IMR-90 (cell line): Measurements from ENCODE around the gene CHN2. TPM values are rescaled to one million over a fixed set of nuclear protein-coding genes. Genes with fewer than 3 reads are reported as not detected.

Source experiments
- ATAC-seq: fragments of 200-7000 bp; cut with Tn5 transposase; 2 replicates; pipeline ENCODE4 v1.9.1; 2020; ENCODE audit warnings: low read depth, mild to moderate bottlenecking, moderate library complexity
- BruUV-seq: library from RNA; stranded (reverse); fragments of 400-500 nt; replicated peaks from 2 replicates; lab custom pipeline; 2021; lab: Mats Ljungman, UMichigan
- CTCF ChIA-PET: fragments of 300-600 bp; formaldehyde crosslinking; extraction: SDS; loops from one replicate; lab custom pipeline; 2021; ENCODE audit warnings: antibody characterized with exemption; lab: Yijun Ruan, JAX
- POLR2A ChIA-PET: fragments of 300-600 bp; sonication (Branson Sonifier 250); formaldehyde crosslinking; loops from one replicate; lab custom pipeline; 2022; ENCODE audit warnings: antibody characterized with exemption; ENCODE audit not compliant: unreplicated experiment; lab: Charles Lee
- DNase-seq: peaks from one replicate; pipeline ENCODE4 v3.0.0; 2013
- H2AFZ ChIP-seq: replicated peaks from 2 replicates; pipeline ENCODE3; 2013; ENCODE audit warnings: low read length, mild to moderate bottlenecking; ENCODE audit not compliant: poor library complexity
- H2AK5ac ChIP-seq: 2 replicates; pipeline ENCODE4 v1.6.1; 2013; ENCODE audit warnings: low read depth, low read length, inconsistent platforms
- H2AK9ac ChIP-seq: replicated peaks from 2 replicates; pipeline ENCODE3; 2013; ENCODE audit warnings: mild to moderate bottlenecking, low read depth, low read length, moderate library complexity; ENCODE audit not compliant: poor library complexity
- H2BK120ac ChIP-seq: 2 replicates; pipeline ENCODE4 v1.6.1; 2013; ENCODE audit warnings: low read depth, low read length, inconsistent platforms
- H2BK15ac ChIP-seq: 3 replicates; pipeline ENCODE4 v1.6.1; 2013; ENCODE audit warnings: low read depth, low read length, inconsistent platforms
- H2BK20ac ChIP-seq: 2 replicates; pipeline ENCODE4 v1.6.1; 2013; ENCODE audit warnings: low read depth, mild to moderate bottlenecking, inconsistent platforms, low read length, moderate library complexity
- H2BK5ac ChIP-seq: 2 replicates; pipeline ENCODE4 v1.6.1; 2013; ENCODE audit warnings: mild to moderate bottlenecking, low read depth, low read length, inconsistent platforms; ENCODE audit not compliant: poor library complexity, severe bottlenecking
- H3K14ac ChIP-seq: replicated peaks from 2 replicates; pipeline ENCODE4 v1.6.1; 2013; ENCODE audit warnings: low read depth, low read length, inconsistent platforms
- H3K18ac ChIP-seq: 2 replicates; pipeline ENCODE4 v1.6.1; 2013; ENCODE audit warnings: low read depth, low read length, control low read depth
- H3K23ac ChIP-seq: 2 replicates; pipeline ENCODE4 v1.6.1; 2013; ENCODE audit warnings: low read depth, low read length, inconsistent platforms
- H3K27ac ChIP-seq: 2 replicates; pipeline ENCODE4 v1.5.1; 2013; ENCODE audit warnings: mild to moderate bottlenecking, control low read depth, low read length; ENCODE audit not compliant: insufficient read depth
- H3K27me3 ChIP-seq: 2 replicates; pipeline ENCODE4 v1.6.1; 2013; ENCODE audit warnings: low read length; ENCODE audit not compliant: control insufficient read depth, insufficient read depth
- H3K36me3 ChIP-seq: 2 replicates; pipeline ENCODE4 v1.6.1; 2013; ENCODE audit warnings: low read length, mixed read lengths; ENCODE audit not compliant: control insufficient read depth, insufficient read depth
- H3K4ac ChIP-seq: 2 replicates; pipeline ENCODE4 v1.6.1; 2013; ENCODE audit warnings: low read depth, low read length, inconsistent platforms
- H3K4me1 ChIP-seq: 2 replicates; pipeline ENCODE4 v1.6.1; 2013; ENCODE audit warnings: low read length, mixed read lengths; ENCODE audit not compliant: control insufficient read depth, insufficient read depth
- H3K4me2 ChIP-seq: 2 replicates; pipeline ENCODE4 v1.6.1; 2013; ENCODE audit warnings: low read depth, mild to moderate bottlenecking, control low read depth, low read length, moderate library complexity
- H3K4me3 ChIP-seq: 2 replicates; pipeline ENCODE4 v1.5.1; 2013; ENCODE audit warnings: low read depth, mild to moderate bottlenecking, control low read depth, low read length, moderate library complexity; ENCODE audit not compliant: insufficient read depth
- H3K56ac ChIP-seq: 2 replicates; pipeline ENCODE4 v1.6.1; 2013; ENCODE audit warnings: low read length, inconsistent platforms; ENCODE audit not compliant: insufficient read depth; ENCODE audit errors: extremely low read depth
- H3K79me1 ChIP-seq, 2 experiments: 2 replicates each; pipeline ENCODE4 v1.6.1; 2013; ENCODE audit warnings: low read length in 2 of 2, inconsistent platforms in 1 of 2, low read depth in 1 of 2
- H3K9ac ChIP-seq: 2 replicates; pipeline ENCODE4 v1.6.1; 2013; ENCODE audit warnings: low read depth, low read length, control low read depth
- H3K9me1 ChIP-seq: 2 replicates; pipeline ENCODE4 v1.6.1; 2013; ENCODE audit warnings: low read length, inconsistent platforms; ENCODE audit not compliant: insufficient read depth
- H3K9me3 ChIP-seq: 2 replicates; pipeline ENCODE4 v1.6.1; 2013; ENCODE audit warnings: low read length; ENCODE audit not compliant: control insufficient read depth, insufficient read depth
- H4K20me1 ChIP-seq: 2 replicates; pipeline ENCODE4 v1.6.1; 2013; ENCODE audit warnings: low read length, inconsistent platforms; ENCODE audit not compliant: insufficient read depth
- H4K5ac ChIP-seq: 2 replicates; pipeline ENCODE4 v1.6.1; 2013; ENCODE audit warnings: mild to moderate bottlenecking, low read depth, low read length, control low read depth
- H4K8ac ChIP-seq, 2 experiments: 2 replicates each; pipeline ENCODE4 v1.6.1; 2013; ENCODE audit warnings: low read depth in 2 of 2, low read length in 2 of 2, control low read depth in 1 of 2, inconsistent platforms in 1 of 2
- H4K91ac ChIP-seq: 2 replicates; pipeline ENCODE4 v1.6.1; 2013; ENCODE audit warnings: low read depth, low read length, inconsistent platforms; ENCODE audit not compliant: insufficient read depth
- BHLHE40 ChIP-seq: fragments of 150-350 bp; IDR thresholded peaks from 2 replicates; pipeline ENCODE4 v1.6.1; 2016; ENCODE audit warnings: mild to moderate bottlenecking, low read depth, low read length
- MXI1 ChIP-seq: IDR thresholded peaks from 2 replicates; pipeline ENCODE4 v1.6.1; 2012; ENCODE audit warnings: low read depth, mild to moderate bottlenecking, low read length, moderate library complexity, borderline replicate concordance
- RFX5 ChIP-seq: IDR thresholded peaks from 2 replicates; pipeline ENCODE4 v1.8.0; 2012; ENCODE audit warnings: low read depth, mild to moderate bottlenecking, low read length, moderate library complexity
- SMC3 ChIP-seq: fragments of 150-350 bp; IDR thresholded peaks from 2 replicates; pipeline ENCODE4 v1.6.1; 2016; ENCODE audit warnings: low read depth, mild to moderate bottlenecking, antibody characterized with exemption, low read length, moderate library complexity
- WGBS, 2 experiments: methylation state at CpG; one replicate each; pipeline versions ENCODE4 v1.1.5 to v1.1.7; 2013; ENCODE audit warnings: missing lambda C conversion rate in 2 of 2; ENCODE audit not compliant: insufficient read length in 1 of 2; ENCODE audit errors: extremely low coverage in 2 of 2; 5-methylcytosine and 5-hydroxymethylcytosine counted together
- dilution Hi-C: fragments of 300-500 bp; cut with HindIII; formaldehyde crosslinking; loops from one replicate; pipeline ENCODE4 v1.14.3; 2018; ENCODE audit warnings: low sequenced_read_pairs; ENCODE audit not compliant: unreplicated experiment
- in situ Hi-C: fragments of 300-500 bp; cut with MboI; formaldehyde crosslinking; loops from 3 replicates; pipeline ENCODE4 v1.14.3; 2019; ENCODE audit warnings: low sequenced_read_pairs, inconsistent platforms, mixed read lengths
- intact Hi-C: fragments of 100-400 bp; cut with micrococcal nuclease; formaldehyde crosslinking; loops from 2 replicates; pipeline ENCODE4 v1.10.0; 2022
- polyA plus RNA-seq, 3 experiments: library from polyadenylated mRNA; depleted of rRNA; stranded (reverse); fragments of >200 nt; gene quantifications; 2 replicates each; pipeline ENCODE4 v1.2.3, GENCODE V29; 2012; ENCODE audit warnings: low replicate concordance in 1 of 3
- total RNA-seq: library from RNA; depleted of rRNA; stranded (reverse); fragments of >200 nt; gene quantifications from 2 replicates; pipeline ENCODE4 v1.2.3, GENCODE V29; 2012

CHN2 gene
- total and polyA plus RNA-seq, 2 of the 4 experiments (the other 2 are of a cell fraction) = not detected

DNA sequence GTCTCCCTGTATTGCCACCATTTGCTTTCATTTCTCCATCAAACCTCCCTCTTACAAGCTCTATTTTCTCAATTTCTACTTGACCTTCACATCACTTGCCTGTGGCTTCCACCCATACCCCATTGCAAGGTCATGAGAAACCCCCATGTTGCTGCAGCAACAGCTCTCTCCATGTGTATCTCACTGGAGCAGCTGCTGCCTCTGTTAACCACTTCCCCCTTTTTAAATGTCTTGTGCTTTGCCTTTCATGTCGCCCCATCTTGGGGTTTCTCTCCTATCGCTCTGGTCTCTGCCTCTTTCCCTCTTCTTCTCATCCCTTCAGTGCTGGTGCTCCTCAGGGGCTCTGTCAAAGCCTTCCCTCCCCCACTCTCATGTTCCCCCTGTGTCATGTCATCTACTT is 148.8 kb downstream of the CHN2 start:
- Histone ChIP-seq H2AK5ac (no peak overlapping the region), H2BK120ac (no peak overlapping the region), H2BK5ac (no peak overlapping the region), H3K18ac (no peak overlapping the region), H3K36me3 (no peaks in the 10 kb centered on the region), H3K56ac (no peak overlapping the region), H4K8ac (no peak overlapping the region), H3K27me3 (no peaks in the 10 kb centered on the region), H3K4me1 (no peaks in the 10 kb centered on the region), H3K4me2 (no peak overlapping the region), H4K20me1 (no peaks in the 10 kb centered on the region), H3K9me1 (no peaks in the 10 kb centered on the region), H3K4me3 (no peak overlapping the region), H2BK15ac (no peak overlapping the region), H3K79me1 (no peaks in the 10 kb centered on the region), H3K9me3 (no peaks in the 10 kb centered on the region), H3K14ac (no peak overlapping the region), H4K91ac (no peak overlapping the region), H2BK20ac (no peak overlapping the region), H4K5ac (no peak overlapping the region), H2AFZ (no peak overlapping the region), H3K9ac (no peak overlapping the region), H2AK9ac (no peak overlapping the region), H3K4ac (no peak overlapping the region), H3K27ac (no peak overlapping the region), H3K23ac (no peak overlapping the region)
- TF ChIP-seq SMC3 = no peak
- TF ChIP-seq RFX5 = no peak
- no peak for TF ChIP-seq BHLHE40
- TF ChIP-seq MXI1 = no peak
- DNase-seq (no peak), ATAC-seq (no peak)
- intact Hi-C loops (no loop called here), in situ Hi-C loops (no loop called here), dilution Hi-C loops (no loop called here)
- WGBS, 2 experiments = 55% methylated on average over 2 of the region's 2 CpGs; no CpG with 5 or more reads in 1 of the 2 experiments
- no TSS peak for BruUV-seq
- ChIA-PET POLR2A (no interaction called here), CTCF (interaction anchor here (0.6 kb wide), 1 partner anchor 140 kb away, joined by 3 read pairs; no protein-coding TSS in a partner anchor)
